Activated naive CD8-positive, alpha-beta T cell treated with anti-CD3 and anti-CD28 coated beads, Interleukin-2, amount 50 U/mL, for 24 hours (primary cell): Measurements from ENCODE around the gene TMCC1.
"Not testable (repeated sequence)": the region's sequence is repeated elsewhere in the genome, so short reads cannot be mapped to it uniquely, and the experiment has no call there.

ENCODE experiments used
- ATAC-seq: fragments of 150-1000 bp; cut with Tn5 transposase; one replicate; pipeline ENCODE4 v1.10.0; 2021
- DNase-seq: peaks from one replicate; pipeline ENCODE4 v3.0.0; 2021
- H3K27ac Mint-ChIP-seq: one replicate; pipeline ENCODE4 v1.8.0; 2021; ENCODE audit warnings: mild to moderate bottlenecking, mixed read lengths
- H3K27me3 Mint-ChIP-seq: one replicate; pipeline ENCODE4 v1.8.0; 2021; ENCODE audit warnings: mixed read lengths
- H3K36me3 Mint-ChIP-seq: one replicate; pipeline ENCODE4 v1.8.0; 2021; ENCODE audit warnings: low read depth, mixed read lengths
- H3K4me1 Mint-ChIP-seq: one replicate; pipeline ENCODE4 v1.8.0; 2021; ENCODE audit warnings: mixed read lengths
- H3K4me3 Mint-ChIP-seq: one replicate; pipeline ENCODE4 v1.8.0; 2021; ENCODE audit warnings: mild to moderate bottlenecking, moderate library complexity, mixed read lengths
- H3K9me3 Mint-ChIP-seq: one replicate; pipeline ENCODE4 v1.8.0; 2021; ENCODE audit warnings: mixed read lengths

Gene TMCC1

GRCh38 chr3:129650256-129650872 is 243.1 kb downstream of the TMCC1 start:
- H3K36me3 Mint-ChIP-seq: no peaks in the 10 kb centered on the region
- H3K4me1 Mint-ChIP-seq: peaks cover 3% of the 10 kb centered on the region
- H3K27me3 Mint-ChIP-seq: no peaks in the 10 kb centered on the region
- no peaks in the 10 kb centered on the region for H3K9me3 Mint-ChIP-seq
- DNase-seq: peak; percentile 56
- H3K4me3 Mint-ChIP-seq: no peak overlapping the region
- no peak overlapping the region for H3K27ac Mint-ChIP-seq
- ATAC-seq: no peak

- no peaks in the 10 kb centered on the region for H3K27me3 Mint-ChIP-seq
- H3K4me3 Mint-ChIP-seq: no peak overlapping the region
- no peaks in the 10 kb centered on the region for H3K9me3 Mint-ChIP-seq
- ATAC-seq (no peak), DNase-seq (no peak)
- H3K4me1 Mint-ChIP-seq: peaks cover 3% of the 10 kb centered on the region
- no peaks in the 10 kb centered on the region for H3K36me3 Mint-ChIP-seq
- no peak overlapping the region for H3K27ac Mint-ChIP-seq
Measured at GRCh38 chr3:129648391-129648790, 245.1 kb downstream of the TMCC1 start.

GRCh38 chr3:129645286-129645685 is 248.2 kb downstream of the TMCC1 start:
- Mint-ChIP-seq H3K4me3 (no peak overlapping the region), H3K4me1 (no peaks in the 10 kb centered on the region), H3K27me3 (no peaks in the 10 kb centered on the region), H3K27ac (no peak overlapping the region), H3K36me3 (no peaks in the 10 kb centered on the region), H3K9me3 (no peaks in the 10 kb centered on the region)
- ATAC-seq (no peak), DNase-seq (no peak)

GRCh38 chr3:129644836-129645235 is 248.7 kb downstream of the TMCC1 start:
- Mint-ChIP-seq H3K4me3 (no peak overlapping the region), H3K27me3 (no peaks in the 10 kb centered on the region), H3K4me1 (no peaks in the 10 kb centered on the region), H3K9me3 (no peaks in the 10 kb centered on the region), H3K27ac (no peak overlapping the region), H3K36me3 (no peaks in the 10 kb centered on the region)
- ATAC-seq (no peak), DNase-seq (no peak)

DNA sequence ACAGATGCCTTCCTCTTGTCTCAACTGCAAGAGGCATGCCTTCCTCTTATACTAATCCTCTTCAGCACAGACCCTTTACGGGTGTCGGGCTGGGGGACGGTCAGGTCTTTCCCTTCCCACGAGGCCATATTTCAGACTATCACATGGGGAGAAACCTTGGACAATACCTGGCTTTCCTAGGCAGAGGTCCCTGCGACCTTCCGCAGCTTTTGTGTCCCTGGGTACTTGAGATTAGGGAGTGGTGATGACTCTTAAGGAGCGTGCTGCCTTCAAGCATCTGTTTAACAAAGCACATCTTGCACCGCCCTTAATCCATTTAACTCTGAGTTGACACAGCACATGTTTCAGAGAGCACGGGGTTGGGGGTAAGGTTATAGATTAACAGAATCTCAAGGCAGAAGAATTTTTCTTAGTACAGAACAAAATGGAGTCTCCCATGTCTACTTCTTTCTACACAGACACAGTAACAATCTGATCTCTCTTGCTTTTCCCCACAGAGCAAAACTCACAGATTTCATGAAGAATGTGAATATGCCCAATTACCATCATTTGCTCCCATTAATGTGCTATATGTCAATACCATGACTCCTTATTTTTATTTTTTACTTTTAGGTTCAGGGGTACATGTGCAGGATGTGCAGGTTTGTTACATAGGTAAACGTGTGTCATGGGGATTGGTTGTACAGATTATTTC is 251.8 kb downstream of the TMCC1 start:
- not testable (repeated sequence) for H3K27me3 Mint-ChIP-seq, DNase-seq, H3K27ac Mint-ChIP-seq, H3K36me3 Mint-ChIP-seq, H3K4me3 Mint-ChIP-seq, ATAC-seq, H3K9me3 Mint-ChIP-seq, H3K4me1 Mint-ChIP-seq

DNA sequence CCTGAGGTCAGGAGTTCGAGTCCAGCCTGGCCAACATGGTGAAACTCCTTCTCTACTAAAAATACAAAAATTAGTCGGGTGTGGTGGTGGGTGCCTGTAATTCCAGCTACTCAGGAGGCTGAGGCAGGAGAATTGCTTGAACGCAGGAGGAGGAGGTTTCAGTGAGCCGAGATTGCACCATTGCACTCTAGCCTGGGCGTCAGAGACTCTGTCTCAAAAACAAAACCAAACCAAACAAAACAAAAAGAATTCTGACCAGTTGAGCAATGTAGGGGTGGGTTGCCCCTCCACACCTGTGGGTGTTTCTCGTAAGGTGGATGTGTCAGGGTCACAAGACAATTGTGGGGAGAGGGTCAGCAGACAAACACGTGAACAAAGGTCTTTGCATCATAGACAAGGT is 252.5 kb downstream of the TMCC1 start:
- H3K27me3 Mint-ChIP-seq, H3K9me3 Mint-ChIP-seq, H3K4me3 Mint-ChIP-seq, DNase-seq, H3K27ac Mint-ChIP-seq, H3K4me1 Mint-ChIP-seq, H3K36me3 Mint-ChIP-seq, ATAC-seq: not testable (repeated sequence)

DNA sequence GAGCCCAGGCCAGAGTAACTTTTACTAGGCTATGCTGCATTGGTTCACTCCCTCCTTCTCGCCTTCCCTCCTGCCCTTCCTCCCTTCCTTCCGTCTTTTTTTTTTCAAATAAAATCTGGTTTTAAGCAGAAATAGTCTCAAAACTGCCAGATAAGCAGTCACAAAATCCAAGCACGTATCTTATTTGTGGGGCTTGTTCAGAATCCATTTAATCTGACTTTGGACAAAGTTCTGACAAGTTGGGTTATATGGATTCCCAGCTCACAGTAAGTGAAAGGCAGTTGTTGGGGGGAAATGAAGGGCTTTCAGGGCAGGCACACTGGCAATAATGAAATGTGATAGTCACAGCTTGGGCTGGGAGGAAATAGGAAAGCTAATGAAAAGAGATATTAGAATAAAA is 255.0 kb downstream of the TMCC1 start:
- DNase-seq (no peak), ATAC-seq (no peak)
- Mint-ChIP-seq H3K27me3 (no peaks in the 10 kb centered on the region), H3K4me1 (no peaks in the 10 kb centered on the region), H3K9me3 (no peaks in the 10 kb centered on the region), H3K4me3 (no peak overlapping the region), H3K27ac (no peak overlapping the region), H3K36me3 (no peaks in the 10 kb centered on the region)

- no peak for DNase-seq
- Mint-ChIP-seq H3K4me1 (no peaks in the 10 kb centered on the region), H3K27me3 (no peaks in the 10 kb centered on the region), H3K27ac (no peak overlapping the region), H3K36me3 (no peaks in the 10 kb centered on the region), H3K9me3 (no peaks in the 10 kb centered on the region), H3K4me3 (no peak overlapping the region)
- ATAC-seq: no peak
Measured at GRCh38 chr3:129636082-129636481, 257.4 kb downstream of the TMCC1 start.

- Mint-ChIP-seq H3K4me1 (no peaks in the 10 kb centered on the region), H3K27me3 (no peaks in the 10 kb centered on the region), H3K4me3 (no peak overlapping the region), H3K36me3 (no peaks in the 10 kb centered on the region), H3K27ac (no peak overlapping the region), H3K9me3 (no peaks in the 10 kb centered on the region)
- no peak for ATAC-seq
- no peak for DNase-seq
Measured at GRCh38 chr3:129635656-129636055, 257.9 kb downstream of the TMCC1 start.

GRCh38 chr3:129633751-129634481 is 259.6 kb downstream of the TMCC1 start:
- DNase-seq (no peak), ATAC-seq (peak; percentile 38)
- H3K27me3 Mint-ChIP-seq: no peaks in the 10 kb centered on the region
- H3K4me3 Mint-ChIP-seq: no peak overlapping the region
- H3K9me3 Mint-ChIP-seq: no peaks in the 10 kb centered on the region
- no peaks in the 10 kb centered on the region for H3K4me1 Mint-ChIP-seq
- no peaks in the 10 kb centered on the region for H3K36me3 Mint-ChIP-seq
- no peak overlapping the region for H3K27ac Mint-ChIP-seq

DNA sequence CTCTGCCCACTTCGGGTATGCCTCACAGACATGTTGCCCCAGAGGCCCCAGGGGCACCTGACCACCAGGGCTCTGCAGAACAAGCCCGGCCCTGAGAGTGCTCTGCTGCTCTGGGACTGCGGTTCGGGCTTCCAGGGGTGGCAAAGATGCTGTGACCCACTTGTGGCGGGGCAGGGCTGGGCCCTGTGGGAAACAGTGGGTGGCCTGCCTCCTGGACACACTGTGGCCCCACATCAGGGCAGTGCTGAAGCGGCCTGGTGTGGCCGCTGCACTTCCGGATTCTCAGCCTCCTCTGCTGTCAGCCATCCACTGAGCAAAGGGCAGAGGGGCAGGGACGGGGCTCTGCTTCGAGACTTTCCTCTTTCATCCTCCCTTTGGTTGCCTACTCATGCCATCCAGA is 260.5 kb downstream of the TMCC1 start:
- Mint-ChIP-seq H3K27ac (no peak overlapping the region), H3K4me3 (no peak overlapping the region), H3K4me1 (peaks cover 3% of the 10 kb centered on the region), H3K9me3 (no peaks in the 10 kb centered on the region), H3K36me3 (no peaks in the 10 kb centered on the region), H3K27me3 (no peaks in the 10 kb centered on the region)
- DNase-seq (no peak), ATAC-seq (no peak)

DNA sequence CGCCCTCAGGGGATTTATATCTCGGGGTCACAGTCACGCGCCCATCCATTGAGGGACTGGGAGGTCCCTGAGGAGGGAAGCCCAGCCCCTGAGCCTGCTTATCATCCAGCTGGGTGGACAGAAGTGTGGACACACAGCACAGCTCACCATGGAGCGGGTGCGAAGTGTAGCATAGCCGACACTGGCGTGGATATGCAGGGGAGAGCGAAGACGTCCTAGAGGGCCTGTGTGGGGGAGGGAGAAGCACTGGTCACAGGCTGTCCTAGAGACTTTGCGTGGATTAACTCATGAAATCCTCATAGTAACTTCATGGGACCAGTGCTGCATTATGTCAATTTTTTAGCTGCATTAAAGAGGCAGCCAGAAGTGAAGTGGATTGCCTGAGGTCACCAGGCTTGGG is 261.0 kb downstream of the TMCC1 start:
- Mint-ChIP-seq H3K4me1 (peaks cover 7% of the 10 kb centered on the region), H3K9me3 (no peaks in the 10 kb centered on the region), H3K27ac (no peak overlapping the region), H3K4me3 (no peak overlapping the region), H3K27me3 (no peaks in the 10 kb centered on the region), H3K36me3 (no peaks in the 10 kb centered on the region)
- ATAC-seq (no peak), DNase-seq (no peak)

DNA sequence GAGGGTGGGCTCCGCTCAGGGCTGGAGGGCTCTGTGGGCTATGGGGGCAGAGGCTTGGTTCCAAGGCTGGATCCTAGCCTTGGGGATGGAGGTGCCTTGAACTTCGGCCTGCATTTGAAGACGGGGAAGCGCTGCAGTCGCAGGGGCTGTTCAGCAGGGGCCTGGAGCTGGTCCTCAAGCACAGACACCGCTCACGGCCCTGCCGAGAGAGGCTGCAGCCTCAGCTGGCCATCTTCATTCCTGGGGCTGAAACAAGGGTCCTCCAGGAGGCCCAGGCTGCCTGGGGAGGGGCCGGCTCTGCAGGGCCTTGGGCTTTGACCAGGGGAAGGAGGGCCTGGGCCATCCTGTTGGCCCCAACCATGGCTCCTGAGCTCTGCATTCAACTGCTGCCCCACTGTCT is 261.5 kb downstream of the TMCC1 start:
- Mint-ChIP-seq H3K4me3 (no peak overlapping the region), H3K27ac (no peak overlapping the region), H3K9me3 (no peaks in the 10 kb centered on the region), H3K36me3 (no peaks in the 10 kb centered on the region), H3K27me3 (no peaks in the 10 kb centered on the region), H3K4me1 (peaks cover 9% of the 10 kb centered on the region)
- no peak for DNase-seq
- ATAC-seq: no peak

GRCh38 chr3:129629011-129629410 is 264.5 kb downstream of the TMCC1 start:
- no peak overlapping the region for H3K27ac Mint-ChIP-seq
- no peaks in the 10 kb centered on the region for H3K36me3 Mint-ChIP-seq
- ATAC-seq (no peak), DNase-seq (no peak)
- no peaks in the 10 kb centered on the region for H3K27me3 Mint-ChIP-seq
- H3K4me1 Mint-ChIP-seq: peaks cover 16% of the 10 kb centered on the region
- H3K4me3 Mint-ChIP-seq: no peak overlapping the region
- H3K9me3 Mint-ChIP-seq: no peaks in the 10 kb centered on the region

DNA sequence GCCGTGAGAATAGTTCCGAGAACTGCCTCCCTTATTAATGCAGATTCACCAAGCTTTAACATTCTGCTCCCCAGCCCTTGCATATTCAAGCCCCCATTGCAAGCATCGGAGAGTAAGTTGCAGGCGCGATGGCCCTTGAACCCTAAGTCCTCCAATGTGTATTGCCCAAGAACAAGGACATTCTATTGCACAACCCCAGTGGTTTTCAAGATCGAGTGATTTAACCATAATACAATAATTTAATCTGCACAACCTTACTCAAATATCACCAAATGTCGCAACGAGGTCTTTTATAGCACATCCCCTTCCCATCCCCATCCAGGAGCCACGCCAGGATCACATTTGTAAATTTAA is 265.4 kb downstream of the TMCC1 start:
- Mint-ChIP-seq H3K27me3 (no peaks in the 10 kb centered on the region), H3K27ac (peak overlapping the region; percentile 81), H3K36me3 (no peaks in the 10 kb centered on the region), H3K4me1 (peaks cover 16% of the 10 kb centered on the region), H3K9me3 (no peaks in the 10 kb centered on the region), H3K4me3 (peak overlapping the region; percentile 88)
- no peak for ATAC-seq
- no peak for DNase-seq
